Transverse colon (tissue), 3 donors: ENCODE results near the gene STAU1.

Experiments used
- CTCF ChIP-seq, 5 experiments: fragments of 200-600 bp in 3 of 5; fragments of 450-650 bp in 2 of 5; sonication (generic) in 3 of 5; IDR thresholded peaks; 1 replicate in 2 of 5; 2 replicates in 3 of 5; pipeline ENCODE4 v1.5.1; 2016 to 2017; ENCODE audit warnings: antibody characterized with exemption in 5 of 5, inconsistent platforms in 3 of 5, mild to moderate bottlenecking in 2 of 5, moderate library complexity in 1 of 5
- EP300 ChIP-seq: sonication (generic); formaldehyde crosslinking; IDR thresholded peaks from one replicate; pipeline ENCODE4 v1.6.1; 2017; ENCODE audit warnings: antibody characterized with exemption, low read depth
- POLR2A ChIP-seq: fragments of 450-650 bp; IDR thresholded peaks from one replicate; pipeline ENCODE4 v1.6.1; 2016; ENCODE audit warnings: antibody characterized with exemption, mild to moderate bottlenecking, moderate library complexity

- no peak for TF ChIP-seq EP300
- no peak for TF ChIP-seq CTCF (IDR thresholded peaks at IDR 0.05)
- no peak for TF ChIP-seq POLR2A
Observed at GRCh38 chr20:49163696-49164095, 24.4 kb downstream of the STAU1 start.
